Endothelial cell of umbilical vein (primary cell): Measurements from ENCODE around the gene SSR4. TPM values are rescaled to one million over a fixed set of nuclear protein-coding genes. Genes with fewer than 3 reads are reported as not detected.

Source experiments
- BruUV-seq: library from RNA; stranded (reverse); fragments of 400-500 nt; replicated peaks from 2 replicates; lab custom pipeline; 2021; lab: Mats Ljungman, UMichigan
- CTCF ChIA-PET: fragments of 300-600, 350-600 bp; sonication (Branson Sonifier 250); formaldehyde crosslinking; loops from one replicate; lab custom pipeline; 2021; ENCODE audit warnings: antibody characterized with exemption, inconsistent platforms; lab: Charles Lee
- POLR2A ChIA-PET: fragments of 300-600, 350-600 bp; sonication (Branson Sonifier 250); formaldehyde crosslinking; loops from one replicate; lab custom pipeline; 2021; ENCODE audit warnings: antibody characterized with exemption, inconsistent platforms; lab: Charles Lee
- DNase-seq: peaks from one replicate; pipeline ENCODE4 v3.0.0-alpha.2; 2011; ENCODE audit warnings: low read depth, low spot score
- FAIRE-seq: peaks from 2 replicates; lab custom pipeline; 2011; peaks lifted over from hg19 to GRCh38; lab: Jason Lieb, UNC
- H2AFZ ChIP-seq: 2 replicates; pipeline ENCODE4 v1.6.0; 2012; ENCODE audit warnings: low read depth, low read length, control low read depth, inconsistent platforms
- H3K27ac ChIP-seq: 2 replicates; pipeline ENCODE4 v1.5.1; 2011; ENCODE audit warnings: low read depth, mild to moderate bottlenecking, control low read depth, low read length, moderate library complexity; ENCODE audit not compliant: insufficient read depth
- H3K27me3 ChIP-seq, 2 experiments: 2 replicates each; pipeline versions ENCODE4 v1.6.0 to v1.6.1; 2011; ENCODE audit warnings: low read length in 2 of 2, mixed read lengths in 1 of 2; ENCODE audit not compliant: control insufficient read depth in 2 of 2, insufficient read depth in 2 of 2
- H3K36me3 ChIP-seq, 2 experiments: 2 replicates in 1 of 2; 3 replicates in 1 of 2; pipeline ENCODE4 v1.5.1; 2011; ENCODE audit warnings: low read length in 2 of 2, mild to moderate bottlenecking in 1 of 2, moderate library complexity in 1 of 2; ENCODE audit not compliant: control insufficient read depth in 2 of 2, insufficient read depth in 2 of 2; ENCODE audit errors: extremely low read depth in 1 of 2
- H3K4me1 ChIP-seq: 3 replicates; pipeline ENCODE4 v1.5.1; 2011; ENCODE audit warnings: mild to moderate bottlenecking, low read length; ENCODE audit not compliant: control insufficient read depth, insufficient read depth; ENCODE audit errors: extremely low read depth
- H3K4me2 ChIP-seq: 2 replicates; pipeline ENCODE4 v1.6.1; 2011; ENCODE audit warnings: low read length, control low read depth, mixed read lengths; ENCODE audit not compliant: insufficient read depth
- H3K4me3 ChIP-seq, 3 experiments: fragments of 200-600 bp in 1 of 3; sonication (generic), shearing (Covaris generic) in 1 of 3; replicated peaks in 1 of 3; 2 replicates each; pipeline ENCODE4 v1.5.1; 2011 to 2016; ENCODE audit warnings: control low read depth in 3 of 3, low read length in 3 of 3, mild to moderate bottlenecking in 2 of 3, inconsistent platforms in 1 of 3, low read depth in 1 of 3, moderate library complexity in 1 of 3; ENCODE audit not compliant: insufficient read depth in 1 of 3
- H3K79me2 ChIP-seq: 2 replicates; pipeline ENCODE4 v1.6.0; 2012; ENCODE audit warnings: low read length, inconsistent platforms; ENCODE audit not compliant: control insufficient read depth, insufficient read depth
- H3K9ac ChIP-seq: replicated peaks from 2 replicates; pipeline ENCODE3; 2011; ENCODE audit warnings: low read length, control low read depth; ENCODE audit not compliant: insufficient read depth; ENCODE audit errors: extremely low read depth
- H3K9me1 ChIP-seq: replicated peaks from 3 replicates; pipeline ENCODE4 v1.6.0; 2011; ENCODE audit warnings: mild to moderate bottlenecking, low read length; ENCODE audit not compliant: control insufficient read depth, insufficient read depth; ENCODE audit errors: extremely low read depth
- H3K9me3 ChIP-seq: replicated peaks from 2 replicates; pipeline ENCODE4 v1.5.1; 2012; ENCODE audit warnings: low read length, inconsistent platforms; ENCODE audit not compliant: control insufficient read depth, insufficient read depth
- H4K20me1 ChIP-seq: replicated peaks from 2 replicates; pipeline ENCODE3; 2011; ENCODE audit warnings: mild to moderate bottlenecking, low read length; ENCODE audit not compliant: control insufficient read depth, insufficient read depth; ENCODE audit errors: extremely low read depth
- CTCF ChIP-seq, 2 donors: IDR thresholded peaks; 1 replicate in 1 of 2; 2 replicates in 1 of 2; pipeline ENCODE4 v1.5.1; 2011; ENCODE audit warnings: low read length in 2 of 2, mild to moderate bottlenecking in 2 of 2, moderate library complexity in 2 of 2, control low read depth in 1 of 2, inconsistent platforms in 1 of 2, low read depth in 1 of 2; ENCODE audit not compliant: insufficient read depth in 1 of 2; ENCODE audit errors: extremely low read depth in 1 of 2
- EZH2 ChIP-seq: IDR thresholded peaks from 2 replicates; pipeline ENCODE4 v1.6.1; 2012; ENCODE audit warnings: borderline replicate concordance, low read depth, mild to moderate bottlenecking, moderate library complexity, low read length, inconsistent platforms; ENCODE audit not compliant: severe bottlenecking
- FOS ChIP-seq: IDR thresholded peaks from 2 replicates; pipeline ENCODE4 v1.6.1; 2011; ENCODE audit warnings: mild to moderate bottlenecking, low read length, moderate library complexity, borderline replicate concordance; ENCODE audit not compliant: insufficient read depth
- GATA2 ChIP-seq: IDR thresholded peaks from 2 replicates; pipeline ENCODE4 v1.7.0; 2011; ENCODE audit warnings: low read depth, mild to moderate bottlenecking, moderate library complexity, mixed read lengths, low read length; ENCODE audit not compliant: insufficient read length, insufficient read depth
- JUN ChIP-seq: IDR thresholded peaks from 2 replicates; pipeline ENCODE4 v1.6.1; 2011; ENCODE audit warnings: borderline replicate concordance, low read depth; ENCODE audit not compliant: insufficient read length, insufficient read depth
- MAX ChIP-seq: IDR thresholded peaks from 2 replicates; pipeline ENCODE4 v1.6.1; 2011; ENCODE audit not compliant: insufficient read depth, insufficient read length
- MYC ChIP-seq: IDR thresholded peaks from one replicate; pipeline ENCODE4 v1.6.1; 2011; ENCODE audit warnings: mild to moderate bottlenecking, low read depth, low read length
- POLR2A ChIP-seq: IDR thresholded peaks from 2 replicates; pipeline ENCODE4 v1.6.1; 2012; ENCODE audit warnings: low read depth, mild to moderate bottlenecking, control low read depth, low read length
- POLR2AphosphoS5 ChIP-seq: IDR thresholded peaks from 2 replicates; pipeline ENCODE4 v1.6.1; 2012; ENCODE audit warnings: low read depth, mild to moderate bottlenecking, control low read depth, low read length, moderate library complexity; ENCODE audit not compliant: insufficient read depth
- dilution Hi-C: fragments of 300-500 bp; cut with MboI; formaldehyde crosslinking; loops from one replicate; pipeline ENCODE4 v1.15.0; 2019; ENCODE audit warnings: low sequenced_read_pairs; ENCODE audit not compliant: extremely low pct_ligation_motif_present
- intact Hi-C: fragments of 100-400 bp; cut with micrococcal nuclease; formaldehyde crosslinking; loops from one replicate; pipeline ENCODE4 v1.10.0; 2022
- polyA plus RNA-seq, 4 experiments: library from polyadenylated mRNA; depleted of rRNA in 3 of 4; stranded (reverse) in 3 of 4; unstranded in 1 of 4; fragments of >200 nt; gene quantifications; 2 replicates each; pipeline versions ENCODE4 v1.2.1 to v1.2.3, GENCODE V29; 2011 to 2012; ENCODE audit warnings: missing spikeins in 1 of 4
- total RNA-seq: library from RNA; stranded (reverse); gene quantifications from 2 replicates; pipeline ENCODE4 v1.2.3, GENCODE V29; 2021

Gene SSR4
- total and polyA plus RNA-seq, 2 donors (not counting 3 experiments of a cell fraction or from before 2014, with no cell fraction given): 235 to 732 TPM

DNA sequence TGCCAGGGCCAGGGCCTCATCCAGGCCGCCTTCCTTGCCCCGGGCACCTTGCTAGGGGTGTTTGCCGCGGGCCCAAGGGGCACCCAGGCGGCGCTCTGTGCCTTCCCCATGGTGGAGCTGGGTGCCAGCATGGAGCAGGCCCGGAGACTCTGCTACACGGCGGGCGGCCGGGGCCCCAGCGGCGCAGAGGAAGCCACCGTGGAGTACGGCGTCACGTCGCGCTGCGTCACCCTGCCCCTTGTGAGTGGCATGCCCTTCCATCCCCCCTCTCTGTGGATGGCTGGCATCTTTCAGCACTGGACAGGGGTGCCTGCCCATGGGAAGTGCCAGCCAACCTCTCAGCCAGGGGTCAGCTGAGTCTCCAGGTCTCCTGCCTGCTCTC lies 26.8 kb upstream of the SSR4 start:
- BruUV-seq: no TSS peak
- Histone ChIP-seq H3K27ac (no peak overlapping the region), H3K9ac (no peak overlapping the region), H3K4me1 (peaks cover 20% of the 10 kb centered on the region), H2AFZ (no peak overlapping the region), H3K79me2 (no peaks in the 10 kb centered on the region), H3K36me3 (peaks cover 0 to 15% of the 10 kb centered on the region in 2 experiments), H3K27me3 (no peaks in the 10 kb centered on the region), H3K4me3 (no peak overlapping the region), H3K9me1 (no peaks in the 10 kb centered on the region), H3K4me2 (no peak overlapping the region), H4K20me1 (no peaks in the 10 kb centered on the region), H3K9me3 (no peaks in the 10 kb centered on the region)
- dilution Hi-C loops: no loop called here
- CTCF ChIA-PET: interaction anchor here (1.3 kb wide), 1 partner anchor 12 kb away, joined by 3 read pairs; no protein-coding TSS in a partner anchor
- DNase-seq (no peak), FAIRE-seq (no peak)
- intact Hi-C loops: loop anchor here (10.0 kb wide), 1 partner anchor 277 kb away; no protein-coding TSS in a partner anchor
- TF ChIP-seq MAX: no peak
- TF ChIP-seq FOS: no peak
- no peak for TF ChIP-seq JUN
- TF ChIP-seq POLR2AphosphoS5: no peak
- no peak for TF ChIP-seq POLR2A
- no peak for TF ChIP-seq EZH2
- no peak for TF ChIP-seq CTCF (IDR thresholded peaks at IDR 0.05; ENCODE audit: extremely low read depth in 1 of 2, insufficient read depth in 1 of 2, low read depth in 1 of 2, low read length in 2 of 2)
- TF ChIP-seq GATA2: no peak
- TF ChIP-seq MYC: no peak
- POLR2A ChIA-PET: no interaction called here
